NCI-H1048 (cell line): ENCODE results near the gene OR10W1.

ENCODE experiments used
- DNase-seq: peaks from one replicate; lab custom pipeline; 2025; lab: John Stamatoyannopoulos, UW

OR10W1 gene

GRCh38 chr11:58268142-58268541 is at the start of gene OR10W1:
Gene OR10W1 (minus strand): TSS chr11:58268260. CDS start chr11:58267858, 402 bp downstream.
- DNase-seq: no peak

GRCh38 chr11:58316142-58316541 is 48.1 kb upstream of the OR10W1 start:
- no peak for DNase-seq

- DNase-seq: no peak
Observed at GRCh38 chr11:58301576-58301975, 33.5 kb upstream of the OR10W1 start.

GRCh38 chr11:58292017-58292416 is 24.0 kb upstream of the OR10W1 start:
- DNase-seq: no peak

GRCh38 chr11:58289266-58289665 is 21.2 kb upstream of the OR10W1 start:
- DNase-seq: no peak

GRCh38 chr11:58286249-58286648 is 18.2 kb upstream of the OR10W1 start:
- no peak for DNase-seq

GRCh38 chr11:58285483-58286040 is 17.5 kb upstream of the OR10W1 start:
- no peak for DNase-seq

GRCh38 chr11:58276151-58276550 is 8.1 kb upstream of the OR10W1 start:
- no peak for DNase-seq

GRCh38 chr11:58275002-58275401 is 6.9 kb upstream of the OR10W1 start:
- DNase-seq: no peak

GRCh38 chr11:58259983-58260382 is 8.1 kb downstream of the OR10W1 start:
- no peak for DNase-seq

- DNase-seq: no peak
Observed at GRCh38 chr11:58254936-58255335, 13.1 kb downstream of the OR10W1 start.

- no peak for DNase-seq
Observed at GRCh38 chr11:58243954-58244353, 24.1 kb downstream of the OR10W1 start.

GRCh38 chr11:58227956-58228615 is 40.0 kb downstream of the OR10W1 start:
- no peak for DNase-seq

- peak; percentile 91 for DNase-seq
Observed at GRCh38 chr11:58222721-58223120, 45.3 kb downstream of the OR10W1 start.
